Liver (tissue), 9 donors: ENCODE results near the gene IGF2BP3. TPM values are rescaled to one million over a fixed set of nuclear protein-coding genes. Genes with fewer than 3 reads are reported as not detected.

Experiments used
- DNase-seq: peaks from one replicate; pipeline ENCODE4 v3.0.0-alpha.2; 2017; ENCODE audit warnings: low spot score
- H3K27ac ChIP-seq, 2 donors: one replicate each; pipeline ENCODE4 v1.7.0; 2013; ENCODE audit warnings: inconsistent platforms in 2 of 2, low read length in 2 of 2, control low read depth in 1 of 2, low read depth in 1 of 2, mild to moderate bottlenecking in 1 of 2
- H3K27me3 ChIP-seq, 4 donors: one replicate each; pipeline versions ENCODE4 v1.6.1 to v1.7.0; 2013; ENCODE audit warnings: low read length in 3 of 4, inconsistent platforms in 1 of 4, mild to moderate bottlenecking in 1 of 4, moderate library complexity in 1 of 4; ENCODE audit not compliant: control insufficient read depth in 4 of 4, insufficient read depth in 4 of 4
- H3K36me3 ChIP-seq, 4 donors: one replicate each; pipeline versions ENCODE4 v1.6.1 to v1.7.0; 2013; ENCODE audit warnings: low read length in 3 of 4, mild to moderate bottlenecking in 3 of 4, low read depth in 1 of 4, moderate library complexity in 1 of 4; ENCODE audit not compliant: control insufficient read depth in 4 of 4, insufficient read depth in 3 of 4
- H3K4me1 ChIP-seq, 4 donors: one replicate each; pipeline versions ENCODE4 v1.6.1 to v1.7.0; 2013; ENCODE audit warnings: low read length in 3 of 4, mild to moderate bottlenecking in 3 of 4, moderate library complexity in 1 of 4; ENCODE audit not compliant: control insufficient read depth in 4 of 4, insufficient read depth in 4 of 4
- H3K4me3 ChIP-seq, 3 donors: one replicate each; pipeline versions ENCODE4 v1.6.1 to v1.7.0; 2013; ENCODE audit warnings: low read length in 3 of 3, control low read depth in 1 of 3, low read depth in 1 of 3, mild to moderate bottlenecking in 1 of 3
- H3K9ac ChIP-seq, 2 donors: one replicate each; pipeline ENCODE4 v1.7.0; 2013; ENCODE audit warnings: low read length in 2 of 2, mild to moderate bottlenecking in 2 of 2, moderate library complexity in 2 of 2, control low read depth in 1 of 2, low read depth in 1 of 2
- H3K9me3 ChIP-seq, 4 donors: one replicate each; pipeline versions ENCODE4 v1.6.1 to v1.7.0; 2013; ENCODE audit warnings: low read length in 3 of 4; ENCODE audit not compliant: control insufficient read depth in 4 of 4
- CTCF ChIP-seq: fragments of 150-350 bp; IDR thresholded peaks from 2 replicates; pipeline ENCODE4 v1.5.1; 2017; ENCODE audit warnings: improper control_type of control experiment, low read depth, low read length; ENCODE audit not compliant: missing input control
- EGR1 ChIP-seq, 2 donors: IDR thresholded peaks; 2 replicates each; pipeline ENCODE4 v1.6.1; 2016 to 2018; ENCODE audit warnings: antibody characterized with exemption in 2 of 2, low read depth in 2 of 2
- FOXA2 ChIP-seq: IDR thresholded peaks from 2 replicates; pipeline ENCODE4 v1.6.1; 2016; ENCODE audit warnings: antibody characterized with exemption
- GABPA ChIP-seq, 2 donors: IDR thresholded peaks in 1 of 2; conservative IDR thresholded peaks in 1 of 2; 2 replicates each; pipeline ENCODE4 v1.6.1; 2016; ENCODE audit warnings: antibody characterized with exemption in 2 of 2, mild to moderate bottlenecking in 1 of 2, moderate library complexity in 1 of 2
- HNF4A ChIP-seq, 2 donors: conservative IDR thresholded peaks; 2 replicates each; pipeline ENCODE4 v1.6.1; 2016; ENCODE audit warnings: antibody characterized with exemption in 2 of 2, mild to moderate bottlenecking in 2 of 2
- HNF4G ChIP-seq: IDR thresholded peaks from 2 replicates; pipeline ENCODE4 v1.6.1; 2016; ENCODE audit warnings: antibody characterized with exemption
- JUND ChIP-seq, 2 donors: IDR thresholded peaks; 2 replicates each; pipeline ENCODE4 v1.6.1; 2016; ENCODE audit warnings: antibody characterized with exemption in 2 of 2
- NR2F2 ChIP-seq: IDR thresholded peaks from 2 replicates; pipeline ENCODE4 v1.6.1; 2016; ENCODE audit warnings: antibody characterized with exemption
- RAD21 ChIP-seq, 2 donors: IDR thresholded peaks; 2 replicates each; pipeline ENCODE4 v1.6.1; 2016; ENCODE audit warnings: antibody characterized with exemption in 2 of 2, mild to moderate bottlenecking in 2 of 2
- RXRA ChIP-seq, 2 donors: IDR thresholded peaks; 2 replicates each; pipeline ENCODE4 v1.6.1; 2017 to 2018; ENCODE audit warnings: antibody characterized with exemption in 2 of 2, mild to moderate bottlenecking in 1 of 2
- SP1 ChIP-seq: IDR thresholded peaks from 2 replicates; pipeline ENCODE4 v1.6.1; 2018; ENCODE audit warnings: antibody characterized with exemption, mild to moderate bottlenecking
- TAF1 ChIP-seq: conservative IDR thresholded peaks from 2 replicates; pipeline ENCODE4 v1.6.1; 2016; ENCODE audit warnings: antibody characterized with exemption, mild to moderate bottlenecking
- YY1 ChIP-seq: IDR thresholded peaks from 2 replicates; pipeline ENCODE4 v1.6.1; 2016; ENCODE audit warnings: antibody characterized with exemption, mild to moderate bottlenecking
- WGBS: extraction: QIAGEN DNeasy Blood & Tissue Kit; methylation state at CpG from one replicate; pipeline ENCODE4 v1.1.7; 2013; 5-methylcytosine and 5-hydroxymethylcytosine counted together
- polyA plus RNA-seq, 2 donors: library from polyadenylated mRNA; stranded (reverse) in 1 of 2; unstranded in 1 of 2; fragments of 200-250 nt in 1 of 2; fragments of >200 nt in 1 of 2; fragmentation: Nextera tagmentation in 1 of 2; extraction: Ambion mirVana in 1 of 2; gene quantifications; one replicate each; pipeline versions ENCODE4 v1.2.1 to v1.2.3, GENCODE V29; 2013 to 2015
- total RNA-seq, 2 donors: library from RNA; depleted of rRNA; stranded (reverse); fragments of >200 nt; gene quantifications; one replicate each; pipeline ENCODE4 v1.2.3, GENCODE V29; 2014
- TF ChIP-seq, protein P1 (sequence below): IDR thresholded peaks from 2 replicates; pipeline ENCODE4 v1.6.1; 2016; ENCODE audit warnings: antibody characterized with exemption, mild to moderate bottlenecking
- TF ChIP-seq, protein P2 (sequence below): IDR thresholded peaks from 2 replicates; pipeline ENCODE4 v1.6.1; 2016; ENCODE audit warnings: antibody characterized with exemption
- TF ChIP-seq, protein P3 (sequence below): IDR thresholded peaks from 2 replicates; pipeline ENCODE4 v1.6.1; 2016; ENCODE audit warnings: antibody characterized with exemption
- donor health status: healthy.
- donor health status: healthy.
- donor health status: healthy.
- donor health status: healthy.
- donor health status: healthy.

IGF2BP3 gene
- total and polyA plus RNA-seq, 4 donors, result 0.17 to 28.4 (median 0.23) TPM; not detected in 1

DNA sequence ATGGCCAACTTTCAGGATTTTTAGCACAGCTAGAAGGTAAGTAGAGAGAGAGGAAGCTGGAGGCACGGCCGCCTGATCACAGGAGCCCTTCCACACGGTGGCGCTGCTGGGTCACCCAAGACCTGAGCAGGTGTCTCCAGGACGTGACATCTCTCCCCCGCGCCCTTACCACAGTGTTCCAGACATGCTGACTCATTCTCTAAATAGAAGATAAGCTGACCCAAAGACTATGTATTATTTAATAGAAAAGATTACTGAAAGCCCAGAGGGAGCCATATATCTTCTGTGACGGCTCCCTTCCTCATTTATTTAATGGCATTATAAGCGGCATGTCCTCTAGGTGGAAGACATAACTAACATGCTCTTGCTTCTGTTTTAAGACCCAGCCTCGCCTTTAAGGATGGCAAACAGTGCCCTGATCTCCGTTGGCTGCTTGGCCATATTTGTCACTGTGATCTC, 197.1 kb downstream of the IGF2BP3 start (continued):
- TF ChIP-seq, protein P1, sequence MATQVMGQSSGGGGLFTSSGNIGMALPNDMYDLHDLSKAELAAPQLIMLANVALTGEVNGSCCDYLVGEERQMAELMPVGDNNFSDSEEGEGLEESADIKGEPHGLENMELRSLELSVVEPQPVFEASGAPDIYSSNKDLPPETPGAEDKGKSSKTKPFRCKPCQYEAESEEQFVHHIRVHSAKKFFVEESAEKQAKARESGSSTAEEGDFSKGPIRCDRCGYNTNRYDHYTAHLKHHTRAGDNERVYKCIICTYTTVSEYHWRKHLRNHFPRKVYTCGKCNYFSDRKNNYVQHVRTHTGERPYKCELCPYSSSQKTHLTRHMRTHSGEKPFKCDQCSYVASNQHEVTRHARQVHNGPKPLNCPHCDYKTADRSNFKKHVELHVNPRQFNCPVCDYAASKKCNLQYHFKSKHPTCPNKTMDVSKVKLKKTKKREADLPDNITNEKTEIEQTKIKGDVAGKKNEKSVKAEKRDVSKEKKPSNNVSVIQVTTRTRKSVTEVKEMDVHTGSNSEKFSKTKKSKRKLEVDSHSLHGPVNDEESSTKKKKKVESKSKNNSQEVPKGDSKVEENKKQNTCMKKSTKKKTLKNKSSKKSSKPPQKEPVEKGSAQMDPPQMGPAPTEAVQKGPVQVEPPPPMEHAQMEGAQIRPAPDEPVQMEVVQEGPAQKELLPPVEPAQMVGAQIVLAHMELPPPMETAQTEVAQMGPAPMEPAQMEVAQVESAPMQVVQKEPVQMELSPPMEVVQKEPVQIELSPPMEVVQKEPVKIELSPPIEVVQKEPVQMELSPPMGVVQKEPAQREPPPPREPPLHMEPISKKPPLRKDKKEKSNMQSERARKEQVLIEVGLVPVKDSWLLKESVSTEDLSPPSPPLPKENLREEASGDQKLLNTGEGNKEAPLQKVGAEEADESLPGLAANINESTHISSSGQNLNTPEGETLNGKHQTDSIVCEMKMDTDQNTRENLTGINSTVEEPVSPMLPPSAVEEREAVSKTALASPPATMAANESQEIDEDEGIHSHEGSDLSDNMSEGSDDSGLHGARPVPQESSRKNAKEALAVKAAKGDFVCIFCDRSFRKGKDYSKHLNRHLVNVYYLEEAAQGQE, result no peak

GRCh38 chr7:23272275-23272674, 198.0 kb downstream of the IGF2BP3 start:
- Histone ChIP-seq H3K9me3 (no peaks in the 10 kb centered on the region), H3K4me1 (peaks cover 0 to 3% (median 2%) of the 10 kb centered on the region in 4 donors), H3K4me3 (no peak overlapping the region), H3K27me3 (no peaks in the 10 kb centered on the region), H3K27ac (no peak overlapping the region), H3K9ac (no peak overlapping the region), H3K36me3 (no peaks in the 10 kb centered on the region)
- WGBS, result 96% methylated on average over 2 of the region's 2 CpGs
- TF ChIP-seq FOXA2, result no peak
- no peak for TF ChIP-seq JUND (IDR thresholded peaks at IDR 0.05)
- TF ChIP-seq RAD21 (IDR thresholded peaks at IDR 0.05), result no peak
- TF ChIP-seq CTCF, result no peak
- no peak for TF ChIP-seq GABPA (IDR thresholded peaks at IDR 0.05 in 1 of 2, conservative IDR thresholded peaks at IDR 0.05 in 1 of 2)
- TF ChIP-seq, protein P2, sequence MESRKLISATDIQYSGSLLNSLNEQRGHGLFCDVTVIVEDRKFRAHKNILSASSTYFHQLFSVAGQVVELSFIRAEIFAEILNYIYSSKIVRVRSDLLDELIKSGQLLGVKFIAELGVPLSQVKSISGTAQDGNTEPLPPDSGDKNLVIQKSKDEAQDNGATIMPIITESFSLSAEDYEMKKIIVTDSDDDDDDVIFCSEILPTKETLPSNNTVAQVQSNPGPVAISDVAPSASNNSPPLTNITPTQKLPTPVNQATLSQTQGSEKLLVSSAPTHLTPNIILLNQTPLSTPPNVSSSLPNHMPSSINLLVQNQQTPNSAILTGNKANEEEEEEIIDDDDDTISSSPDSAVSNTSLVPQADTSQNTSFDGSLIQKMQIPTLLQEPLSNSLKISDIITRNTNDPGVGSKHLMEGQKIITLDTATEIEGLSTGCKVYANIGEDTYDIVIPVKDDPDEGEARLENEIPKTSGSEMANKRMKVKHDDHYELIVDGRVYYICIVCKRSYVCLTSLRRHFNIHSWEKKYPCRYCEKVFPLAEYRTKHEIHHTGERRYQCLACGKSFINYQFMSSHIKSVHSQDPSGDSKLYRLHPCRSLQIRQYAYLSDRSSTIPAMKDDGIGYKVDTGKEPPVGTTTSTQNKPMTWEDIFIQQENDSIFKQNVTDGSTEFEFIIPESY, result no peak
- no peak for TF ChIP-seq TAF1
- TF ChIP-seq RXRA (IDR thresholded peaks at IDR 0.05), result no peak
- no peak for TF ChIP-seq YY1
- no peak for TF ChIP-seq EGR1 (IDR thresholded peaks at IDR 0.05; ENCODE audit: low read depth in 2 of 2)
- no peak for TF ChIP-seq SP1
- TF ChIP-seq NR2F2, result no peak
- TF ChIP-seq, protein P3, sequence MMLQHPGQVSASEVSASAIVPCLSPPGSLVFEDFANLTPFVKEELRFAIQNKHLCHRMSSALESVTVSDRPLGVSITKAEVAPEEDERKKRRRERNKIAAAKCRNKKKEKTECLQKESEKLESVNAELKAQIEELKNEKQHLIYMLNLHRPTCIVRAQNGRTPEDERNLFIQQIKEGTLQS, result no peak
- DNase-seq, result no peak

- no peaks in the 10 kb centered on the region for H3K36me3 ChIP-seq
- no peaks in the 10 kb centered on the region for H3K9me3 ChIP-seq
- DNase-seq, result no peak
- TF ChIP-seq YY1, result no peak
- TF ChIP-seq, protein P3, result no peak
- TF ChIP-seq HNF4G, result no peak
- TF ChIP-seq HNF4A (conservative IDR thresholded peaks at IDR 0.05), result no peak
- no peak for TF ChIP-seq CTCF
- TF ChIP-seq NR2F2, result no peak
- H3K27ac ChIP-seq, result no peak overlapping the region
- peaks cover 0 to 2% (median 0%) of the 10 kb centered on the region in 4 donors for H3K27me3 ChIP-seq
- WGBS, result 91% methylated on average over 4 of the region's 4 CpGs
- H3K4me3 ChIP-seq, result no peak overlapping the region
- no peak overlapping the region for H3K9ac ChIP-seq
- peaks cover 0 to 3% (median 2%) of the 10 kb centered on the region in 4 donors for H3K4me1 ChIP-seq
Observed at GRCh38 chr7:23268746-23269145, 201.5 kb downstream of the IGF2BP3 start.
